Measurements from ENCODE around the gene ZC3H12A. TPM values are rescaled to one million over a fixed set of nuclear protein-coding genes. Genes with fewer than 3 reads are reported as not detected.
A peak's percentile ranks its signal among the peaks of the same experiment; 100 is the strongest.

The ZC3H12A gene
- total RNA-seq, 4 donors from 2014 or later: 29.7 to 37.0 (median 33.4) TPM

DNA sequence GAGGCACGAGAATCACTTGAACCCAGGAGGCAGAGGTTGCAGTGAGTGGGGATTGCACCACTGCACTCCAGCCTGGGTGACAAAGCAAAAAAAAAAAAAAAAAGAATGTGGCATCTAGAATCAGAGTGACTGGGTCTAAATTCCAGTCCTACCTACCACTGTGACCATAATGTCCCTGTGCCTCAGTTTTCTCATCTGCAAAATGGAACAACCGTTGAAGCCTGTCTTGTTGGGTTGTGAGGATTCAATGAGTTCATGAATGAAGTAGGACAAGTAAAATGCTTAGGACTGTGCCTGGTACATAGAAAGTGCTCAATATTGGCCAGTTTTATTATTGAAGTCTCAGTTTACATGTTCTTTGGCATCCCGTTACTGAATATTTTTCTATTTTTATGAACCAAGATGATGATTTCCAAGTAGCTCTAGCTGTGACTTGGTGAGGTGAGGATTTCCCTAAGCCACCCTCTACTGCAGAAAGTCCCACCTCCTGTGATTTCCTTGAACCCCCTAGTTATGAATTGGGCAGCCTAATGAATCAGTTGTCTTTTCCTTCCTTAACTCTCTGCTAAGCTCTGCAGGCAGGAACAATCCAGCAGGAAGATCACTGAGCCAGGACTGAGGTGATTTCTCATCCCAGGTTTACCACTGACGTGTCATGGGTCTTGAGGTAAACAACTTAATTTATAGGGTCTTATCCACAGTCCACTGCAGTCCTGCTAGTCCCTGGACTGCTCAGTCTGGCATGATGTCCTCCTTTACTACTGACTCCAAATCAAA is 59.1 kb downstream of the ZC3H12A start:
- Histone ChIP-seq H3K4me3 (no peak overlapping the region), H3K4me1 (no peaks in the 10 kb centered on the region), H3K9me3 (no peaks in the 10 kb centered on the region), H3K27ac (peak overlapping the region in 2 of 4 donors; percentile 41 to 75), H3K36me3 (peaks cover 0 to 31% (median 0%) of the 10 kb centered on the region in 3 donors), H3K27me3 (no peaks in the 10 kb centered on the region)
- TF ChIP-seq POLR2A (IDR thresholded peaks at IDR 0.05): no peak
- TF ChIP-seq, protein P1, sequence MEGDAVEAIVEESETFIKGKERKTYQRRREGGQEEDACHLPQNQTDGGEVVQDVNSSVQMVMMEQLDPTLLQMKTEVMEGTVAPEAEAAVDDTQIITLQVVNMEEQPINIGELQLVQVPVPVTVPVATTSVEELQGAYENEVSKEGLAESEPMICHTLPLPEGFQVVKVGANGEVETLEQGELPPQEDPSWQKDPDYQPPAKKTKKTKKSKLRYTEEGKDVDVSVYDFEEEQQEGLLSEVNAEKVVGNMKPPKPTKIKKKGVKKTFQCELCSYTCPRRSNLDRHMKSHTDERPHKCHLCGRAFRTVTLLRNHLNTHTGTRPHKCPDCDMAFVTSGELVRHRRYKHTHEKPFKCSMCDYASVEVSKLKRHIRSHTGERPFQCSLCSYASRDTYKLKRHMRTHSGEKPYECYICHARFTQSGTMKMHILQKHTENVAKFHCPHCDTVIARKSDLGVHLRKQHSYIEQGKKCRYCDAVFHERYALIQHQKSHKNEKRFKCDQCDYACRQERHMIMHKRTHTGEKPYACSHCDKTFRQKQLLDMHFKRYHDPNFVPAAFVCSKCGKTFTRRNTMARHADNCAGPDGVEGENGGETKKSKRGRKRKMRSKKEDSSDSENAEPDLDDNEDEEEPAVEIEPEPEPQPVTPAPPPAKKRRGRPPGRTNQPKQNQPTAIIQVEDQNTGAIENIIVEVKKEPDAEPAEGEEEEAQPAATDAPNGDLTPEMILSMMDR (IDR thresholded peaks at IDR 0.05): no peak
- DNase-seq: no peak

Small RNA genes lying within 50 kb of the gene (small RNA-seq; reads per million reads assigned to genes)
- 0 to 0.64 reads per million in 2 donors for gene MIR5581

Other genes starting within 250 kb of the ZC3H12A start
- gene MEAF6, start 40.2 kb downstream of the ZC3H12A start, total RNA-seq: 10 to 100 TPM; 26.9 to 81.7 (median 54.7) TPM
- gene SNIP1, start 79.7 kb downstream of the ZC3H12A start, total RNA-seq: 10 to 100 TPM in 2 of 4 donors, 1 to 10 TPM in 2; 7.0 to 17.6 (median 9.0) TPM
- 1 to 10 TPM; 1.7 to 7.9 (median 3.7) TPM for gene DNALI1, start 82.4 kb downstream of the ZC3H12A start, total RNA-seq
- 10 to 100 TPM; 27.5 to 56.9 (median 49.9) TPM for gene GNL2, start 121.4 kb downstream of the ZC3H12A start, total RNA-seq
- 1 to 10 TPM in 3 of 4 donors, under 1 TPM in 1; 0.35 to 2.5 (median 1.4) TPM for gene RSPO1, start 160.3 kb downstream of the ZC3H12A start, total RNA-seq
- gene CDCA8, start 217.9 kb downstream of the ZC3H12A start, total RNA-seq: 1 to 10 TPM; 3.1 to 7.4 (median 4.0) TPM

All from Peyer's patch (tissue), 4 donors.